Mucosa of descending colon (tissue), 3 donors: Measurements from ENCODE around the gene ZCCHC10. TPM values are rescaled to one million over a fixed set of nuclear protein-coding genes. Genes with fewer than 3 reads are reported as not detected.
A peak's percentile ranks its signal among the peaks of the same experiment; 100 is the strongest.

Experiments
- ATAC-seq: fragments of 200-7000 bp; cut with Tn5 transposase; one replicate; pipeline ENCODE4 v1.9.1; 2020; ENCODE audit warnings: mild to moderate bottlenecking, moderate library complexity
- DNase-seq, 3 donors: peaks; one replicate each; pipeline ENCODE4 v3.0.0-alpha.2; 2020
- H3K36me3 ChIP-seq: fragments of 200-600 bp; one replicate; pipeline ENCODE4 v1.8.0; 2021; ENCODE audit warnings: low read depth, mild to moderate bottlenecking
- H3K4me1 ChIP-seq: fragments of 200-600 bp; one replicate; pipeline ENCODE4 v1.8.0; 2021; ENCODE audit warnings: low read depth, mild to moderate bottlenecking
- H3K4me3 ChIP-seq: fragments of 200-600 bp; one replicate; pipeline ENCODE4 v1.8.0; 2021; ENCODE audit warnings: mild to moderate bottlenecking
- H3K9me3 ChIP-seq: fragments of 200-600 bp; one replicate; pipeline ENCODE4 v1.8.0; 2021; ENCODE audit warnings: mild to moderate bottlenecking
- CTCF ChIP-seq: fragments of 200-600 bp; IDR thresholded peaks from one replicate; pipeline ENCODE4 v1.8.0; 2022; ENCODE audit warnings: antibody characterized with exemption, mild to moderate bottlenecking
- intact Hi-C, 2 donors: fragments of 100-400 bp; cut with DNase I in 1 of 2; cut with micrococcal nuclease in 1 of 2; formaldehyde crosslinking; loops; one replicate each; pipeline versions ENCODE4 v1.11.0 to v1.11.1; 2022; cut with DNase I, micrococcal nuclease
- total RNA-seq, 3 donors: library from RNA; stranded (reverse); fragmentation: NEBNext Ultra II Directional in 2 of 3; extraction: Animal tissue kit (Norgen Biotek cat#: 25700) in 2 of 3; gene quantifications; one replicate each; pipeline versions ENCODE4 v1.2.1 to v1.2.4, GENCODE V29; 2021 to 2023
- donor health status: DM: no; HTN: no; CAD: no; lungs with moderate emphysema.
- donor health status: DM: no; HTN: no; CAD: no.
- donor health status: DM: no; HTN: yes; CAD: no.

The ZCCHC10 gene
- total RNA-seq, 3 donors from 2014 or later = 20.4 to 35.0 (median 29.2) TPM

GRCh38 chr5:133063965-133064364, 37.6 kb upstream of the ZCCHC10 start:
- peak; percentile 32 for ATAC-seq
- no peak for DNase-seq
- no peak for TF ChIP-seq CTCF

GRCh38 chr5:133062276-133062675, 35.9 kb upstream of the ZCCHC10 start:
- Histone ChIP-seq H3K36me3 (no peaks in the 10 kb centered on the region), H3K9me3 (no peaks in the 10 kb centered on the region), H3K4me3 (no peak overlapping the region), H3K4me1 (peaks cover 14% of the 10 kb centered on the region)
- no peak for DNase-seq
- no peak for ATAC-seq
- no peak for TF ChIP-seq CTCF
- intact Hi-C loops = no loop called here

More at GRCh38 chr5:133063965-133064364, 37.6 kb upstream of the ZCCHC10 start:
- intact Hi-C loops = no loop called here
- Histone ChIP-seq H3K4me1 (peaks cover 5% of the 10 kb centered on the region), H3K9me3 (no peaks in the 10 kb centered on the region), H3K36me3 (no peaks in the 10 kb centered on the region), H3K4me3 (no peak overlapping the region)

GRCh38 chr5:133059621-133060020, 33.3 kb upstream of the ZCCHC10 start:
- ATAC-seq (no peak), DNase-seq (no peak)
- Histone ChIP-seq H3K4me3 (no peak overlapping the region), H3K36me3 (no peaks in the 10 kb centered on the region), H3K9me3 (no peaks in the 10 kb centered on the region), H3K4me1 (peaks cover 21% of the 10 kb centered on the region)
- intact Hi-C loops = no loop called here
- no peak for TF ChIP-seq CTCF

- Histone ChIP-seq H3K4me3 (no peak overlapping the region), H3K36me3 (no peaks in the 10 kb centered on the region), H3K9me3 (no peaks in the 10 kb centered on the region), H3K4me1 (peaks cover 31% of the 10 kb centered on the region)
- ATAC-seq (no peak), DNase-seq (no peak)
- no peak for TF ChIP-seq CTCF
- intact Hi-C loops = no loop called here
Observed at GRCh38 chr5:133056891-133057290, 30.5 kb upstream of the ZCCHC10 start.

- ATAC-seq (no peak), DNase-seq (no peak)
- H3K4me1 ChIP-seq = peaks cover 36% of the 10 kb centered on the region
- H3K4me3 ChIP-seq = no peak overlapping the region
- intact Hi-C loops = no loop called here
- no peak for TF ChIP-seq CTCF
- no peaks in the 10 kb centered on the region for H3K36me3 ChIP-seq
- H3K9me3 ChIP-seq = no peaks in the 10 kb centered on the region
Observed at GRCh38 chr5:133054697-133055471, 28.5 kb upstream of the ZCCHC10 start.
